ENCODE results near the gene MAPK8IP3.

Gene MAPK8IP3

GRCh38 chr16:1709356-1709755, 3.4 kb downstream of the MAPK8IP3 start:
- DNase-seq (ENCODE audit: low read depth in 1 of 2, low spot score in 1 of 2): no peak
- no peak overlapping the region for H3K4me3 ChIP-seq (replicated peaks; ENCODE audit: insufficient read depth, low read length)
- no peaks in the 10 kb centered on the region for H3K27me3 ChIP-seq (ENCODE audit: insufficient read depth, poor library complexity, severe bottlenecking)
- TF ChIP-seq POLR2AphosphoS5 (IDR thresholded peaks at IDR 0.05; ENCODE audit: low read depth) (no peak), CTCF (IDR thresholded peaks at IDR 0.05; ENCODE audit: insufficient read depth, low read length) (no peak), REST (IDR thresholded peaks at IDR 0.05; ENCODE audit: insufficient replicate concordance, low read depth) (no peak), SPI1 (IDR thresholded peaks at IDR 0.05; ENCODE audit: borderline replicate concordance, low read depth) (no peak), GABPA (IDR thresholded peaks at IDR 0.05; ENCODE audit: low read depth) (no peak)
- no peak overlapping the region for H3K27ac ChIP-seq (replicated peaks)

- H3K27me3 ChIP-seq (ENCODE audit: insufficient read depth, poor library complexity, severe bottlenecking): no peaks in the 10 kb centered on the region
- DNase-seq (ENCODE audit: low read depth in 1 of 2, low spot score in 1 of 2): no peak
- H3K27ac ChIP-seq (replicated peaks): no peak overlapping the region
- TF ChIP-seq SPI1 (IDR thresholded peaks at IDR 0.05; ENCODE audit: borderline replicate concordance, low read depth) (no peak), REST (IDR thresholded peaks at IDR 0.05; ENCODE audit: insufficient replicate concordance, low read depth) (no peak), POLR2AphosphoS5 (IDR thresholded peaks at IDR 0.05; ENCODE audit: low read depth) (no peak), GABPA (IDR thresholded peaks at IDR 0.05; ENCODE audit: low read depth) (no peak), CTCF (IDR thresholded peaks at IDR 0.05; ENCODE audit: insufficient read depth, low read length) (no peak)
- H3K4me3 ChIP-seq (replicated peaks; ENCODE audit: insufficient read depth, low read length): no peak overlapping the region
Observed at GRCh38 chr16:1710811-1711507, 5.0 kb downstream of the MAPK8IP3 start.

GRCh38 chr16:1712791-1713261, 6.8 kb downstream of the MAPK8IP3 start:
- H3K27ac ChIP-seq (replicated peaks): no peak overlapping the region
- DNase-seq (ENCODE audit: low read depth in 1 of 2, low spot score in 1 of 2): no peak
- no peaks in the 10 kb centered on the region for H3K27me3 ChIP-seq (ENCODE audit: insufficient read depth, poor library complexity, severe bottlenecking)
- no peak overlapping the region for H3K4me3 ChIP-seq (replicated peaks; ENCODE audit: insufficient read depth, low read length)
- TF ChIP-seq REST (IDR thresholded peaks at IDR 0.05; ENCODE audit: insufficient replicate concordance, low read depth) (no peak), POLR2AphosphoS5 (IDR thresholded peaks at IDR 0.05; ENCODE audit: low read depth) (no peak), GABPA (IDR thresholded peaks at IDR 0.05; ENCODE audit: low read depth) (no peak), SPI1 (IDR thresholded peaks at IDR 0.05; ENCODE audit: borderline replicate concordance, low read depth) (no peak), CTCF (IDR thresholded peaks at IDR 0.05; ENCODE audit: insufficient read depth, low read length) (no peak)
